SK-N-SH (cell line): ENCODE data around the gene CFAP57.

Experiments used
- CHD2 ChIP-seq: fragments of 150-350 bp; IDR thresholded peaks from 2 replicates; pipeline ENCODE4 v1.6.1; 2018; ENCODE audit warnings: low read length; ENCODE audit not compliant: partially characterized antibody
- EZH2phosphoT487 ChIP-seq: fragments of 200-600 bp; sonication (generic); IDR thresholded peaks from 2 replicates; pipeline ENCODE4 v1.6.1; 2017; ENCODE audit warnings: low read depth, mixed run types, mild to moderate bottlenecking, antibody characterized with exemption, moderate library complexity, borderline replicate concordance
- FOXM1 ChIP-seq: IDR thresholded peaks from 2 replicates; pipeline ENCODE4 v1.4.0; 2012; ENCODE audit warnings: low read depth, mild to moderate bottlenecking
- GATA2 ChIP-seq: sonication (generic); formaldehyde crosslinking; IDR thresholded peaks from 2 replicates; pipeline ENCODE4 v1.5.0; 2020; ENCODE audit warnings: mild to moderate bottlenecking, missing genetic modification reagents
- NFIC ChIP-seq: IDR thresholded peaks from 2 replicates; pipeline ENCODE4 v1.4.0; 2012; ENCODE audit warnings: borderline replicate concordance
- POLR2AphosphoS5 ChIP-seq: IDR thresholded peaks from 2 replicates; pipeline ENCODE4 v1.6.1; 2012; ENCODE audit warnings: low read depth, low read length
- RAD21 ChIP-seq: IDR thresholded peaks from 2 replicates; pipeline ENCODE4 v1.6.1; 2012; ENCODE audit warnings: mild to moderate bottlenecking, low read length
- RFX5 ChIP-seq: IDR thresholded peaks from 2 replicates; pipeline ENCODE4 v1.6.1; 2012; ENCODE audit warnings: mild to moderate bottlenecking, improper control_type of control experiment, low read length
- SIN3A ChIP-seq: IDR thresholded peaks from 2 replicates; pipeline ENCODE4 v1.6.1; 2012; ENCODE audit warnings: low read depth, mild to moderate bottlenecking, low read length, moderate library complexity, borderline replicate concordance
- TCF12 ChIP-seq: IDR thresholded peaks from 2 replicates; pipeline ENCODE4 v1.4.0; 2012
- TEAD4 ChIP-seq: IDR thresholded peaks from 2 replicates; pipeline ENCODE4 v1.4.0; 2012; ENCODE audit warnings: mild to moderate bottlenecking, borderline replicate concordance; ENCODE audit not compliant: insufficient read depth
- TF ChIP-seq, protein P1 (sequence below): fragments of 200-600 bp; sonication (generic); IDR thresholded peaks from 2 replicates; pipeline ENCODE4 v1.6.1; 2017; ENCODE audit warnings: antibody characterized with exemption, mild to moderate bottlenecking, moderate library complexity
- TF ChIP-seq, protein P2 (sequence below): fragments of 150-350 bp; IDR thresholded peaks from 2 replicates; pipeline ENCODE4 v1.6.1; 2017; ENCODE audit warnings: antibody characterized with exemption, low read length, low read depth, borderline replicate concordance
- TF ChIP-seq, protein P3 (sequence below): IDR thresholded peaks from 2 replicates; pipeline ENCODE4 v1.6.1; 2012; ENCODE audit warnings: mild to moderate bottlenecking, low read depth, low read length, moderate library complexity

DNA sequence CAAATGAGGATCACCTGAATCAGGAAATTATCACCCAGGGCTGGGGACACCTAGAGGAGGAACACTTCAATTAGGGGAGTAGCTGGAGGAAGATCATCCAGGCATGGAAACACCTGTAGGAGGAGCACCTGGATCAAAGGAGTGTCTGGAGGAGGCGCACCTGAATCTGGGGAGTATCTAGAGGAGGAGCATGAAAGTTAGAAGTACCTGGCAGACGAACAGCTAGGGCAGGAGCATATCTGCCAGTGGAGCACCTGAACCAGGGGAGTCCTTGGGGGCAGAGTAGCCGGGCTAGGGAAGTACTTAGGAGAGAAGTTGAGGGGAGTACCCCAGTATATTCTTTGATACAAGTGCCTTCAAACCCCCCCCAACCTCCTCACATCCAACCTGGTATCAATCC, 111.9 kb downstream of the CFAP57 start:
- TF ChIP-seq RFX5 (no peak), TCF12 (no peak), CHD2 (no peak), TEAD4 (no peak), FOXM1 (no peak), GATA2 (CRISPR knock-in tag) (no peak), EZH2phosphoT487 (no peak), POLR2AphosphoS5 (no peak), SIN3A (no peak), NFIC (no peak), RAD21 (no peak)
- TF ChIP-seq, protein P1, sequence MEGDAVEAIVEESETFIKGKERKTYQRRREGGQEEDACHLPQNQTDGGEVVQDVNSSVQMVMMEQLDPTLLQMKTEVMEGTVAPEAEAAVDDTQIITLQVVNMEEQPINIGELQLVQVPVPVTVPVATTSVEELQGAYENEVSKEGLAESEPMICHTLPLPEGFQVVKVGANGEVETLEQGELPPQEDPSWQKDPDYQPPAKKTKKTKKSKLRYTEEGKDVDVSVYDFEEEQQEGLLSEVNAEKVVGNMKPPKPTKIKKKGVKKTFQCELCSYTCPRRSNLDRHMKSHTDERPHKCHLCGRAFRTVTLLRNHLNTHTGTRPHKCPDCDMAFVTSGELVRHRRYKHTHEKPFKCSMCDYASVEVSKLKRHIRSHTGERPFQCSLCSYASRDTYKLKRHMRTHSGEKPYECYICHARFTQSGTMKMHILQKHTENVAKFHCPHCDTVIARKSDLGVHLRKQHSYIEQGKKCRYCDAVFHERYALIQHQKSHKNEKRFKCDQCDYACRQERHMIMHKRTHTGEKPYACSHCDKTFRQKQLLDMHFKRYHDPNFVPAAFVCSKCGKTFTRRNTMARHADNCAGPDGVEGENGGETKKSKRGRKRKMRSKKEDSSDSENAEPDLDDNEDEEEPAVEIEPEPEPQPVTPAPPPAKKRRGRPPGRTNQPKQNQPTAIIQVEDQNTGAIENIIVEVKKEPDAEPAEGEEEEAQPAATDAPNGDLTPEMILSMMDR, result no peak
- TF ChIP-seq, protein P2, sequence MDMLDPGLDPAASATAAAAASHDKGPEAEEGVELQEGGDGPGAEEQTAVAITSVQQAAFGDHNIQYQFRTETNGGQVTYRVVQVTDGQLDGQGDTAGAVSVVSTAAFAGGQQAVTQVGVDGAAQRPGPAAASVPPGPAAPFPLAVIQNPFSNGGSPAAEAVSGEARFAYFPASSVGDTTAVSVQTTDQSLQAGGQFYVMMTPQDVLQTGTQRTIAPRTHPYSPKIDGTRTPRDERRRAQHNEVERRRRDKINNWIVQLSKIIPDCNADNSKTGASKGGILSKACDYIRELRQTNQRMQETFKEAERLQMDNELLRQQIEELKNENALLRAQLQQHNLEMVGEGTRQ, result no peak
- TF ChIP-seq, protein P3, sequence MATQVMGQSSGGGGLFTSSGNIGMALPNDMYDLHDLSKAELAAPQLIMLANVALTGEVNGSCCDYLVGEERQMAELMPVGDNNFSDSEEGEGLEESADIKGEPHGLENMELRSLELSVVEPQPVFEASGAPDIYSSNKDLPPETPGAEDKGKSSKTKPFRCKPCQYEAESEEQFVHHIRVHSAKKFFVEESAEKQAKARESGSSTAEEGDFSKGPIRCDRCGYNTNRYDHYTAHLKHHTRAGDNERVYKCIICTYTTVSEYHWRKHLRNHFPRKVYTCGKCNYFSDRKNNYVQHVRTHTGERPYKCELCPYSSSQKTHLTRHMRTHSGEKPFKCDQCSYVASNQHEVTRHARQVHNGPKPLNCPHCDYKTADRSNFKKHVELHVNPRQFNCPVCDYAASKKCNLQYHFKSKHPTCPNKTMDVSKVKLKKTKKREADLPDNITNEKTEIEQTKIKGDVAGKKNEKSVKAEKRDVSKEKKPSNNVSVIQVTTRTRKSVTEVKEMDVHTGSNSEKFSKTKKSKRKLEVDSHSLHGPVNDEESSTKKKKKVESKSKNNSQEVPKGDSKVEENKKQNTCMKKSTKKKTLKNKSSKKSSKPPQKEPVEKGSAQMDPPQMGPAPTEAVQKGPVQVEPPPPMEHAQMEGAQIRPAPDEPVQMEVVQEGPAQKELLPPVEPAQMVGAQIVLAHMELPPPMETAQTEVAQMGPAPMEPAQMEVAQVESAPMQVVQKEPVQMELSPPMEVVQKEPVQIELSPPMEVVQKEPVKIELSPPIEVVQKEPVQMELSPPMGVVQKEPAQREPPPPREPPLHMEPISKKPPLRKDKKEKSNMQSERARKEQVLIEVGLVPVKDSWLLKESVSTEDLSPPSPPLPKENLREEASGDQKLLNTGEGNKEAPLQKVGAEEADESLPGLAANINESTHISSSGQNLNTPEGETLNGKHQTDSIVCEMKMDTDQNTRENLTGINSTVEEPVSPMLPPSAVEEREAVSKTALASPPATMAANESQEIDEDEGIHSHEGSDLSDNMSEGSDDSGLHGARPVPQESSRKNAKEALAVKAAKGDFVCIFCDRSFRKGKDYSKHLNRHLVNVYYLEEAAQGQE, result no peak
